HG03066 (cell line): ENCODE measurements around the gene MAML2.

Experiments used
- ATAC-seq: cut with Tn5 transposase; IDR thresholded peaks from one replicate; pipeline ENCODE4 v1.9.1; 2021; ENCODE audit warnings: low read depth; ENCODE audit not compliant: unreplicated experiment

The MAML2 gene

DNA sequence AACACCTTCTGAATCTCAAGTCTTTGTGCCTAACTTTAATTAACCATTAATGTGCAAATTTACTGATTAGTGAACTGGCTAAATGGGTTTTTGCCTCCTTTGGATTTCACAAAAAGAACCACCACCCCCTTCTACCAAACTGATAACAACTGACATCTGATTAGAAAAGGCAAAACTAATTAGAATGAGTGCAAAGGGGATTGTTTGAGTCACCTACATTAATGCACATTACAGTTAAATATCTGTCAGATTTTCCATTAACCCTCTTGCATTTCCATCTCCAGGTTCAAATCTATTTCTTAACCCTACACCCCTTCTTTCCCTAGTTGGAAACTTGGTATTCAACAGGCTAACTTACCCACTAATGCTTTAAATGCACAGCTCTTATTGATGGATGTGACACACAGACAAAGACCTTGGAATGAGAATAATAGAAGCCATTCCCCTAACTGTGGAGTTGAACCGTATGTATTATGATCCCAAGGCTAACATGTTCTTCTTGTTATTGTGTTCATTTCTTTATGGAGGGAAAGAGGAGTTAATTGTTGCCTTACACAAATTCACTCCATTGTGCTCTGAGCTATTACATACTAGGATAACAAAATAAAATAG lies 257.6 kb downstream of the MAML2 start:
- no peak for ATAC-seq

DNA sequence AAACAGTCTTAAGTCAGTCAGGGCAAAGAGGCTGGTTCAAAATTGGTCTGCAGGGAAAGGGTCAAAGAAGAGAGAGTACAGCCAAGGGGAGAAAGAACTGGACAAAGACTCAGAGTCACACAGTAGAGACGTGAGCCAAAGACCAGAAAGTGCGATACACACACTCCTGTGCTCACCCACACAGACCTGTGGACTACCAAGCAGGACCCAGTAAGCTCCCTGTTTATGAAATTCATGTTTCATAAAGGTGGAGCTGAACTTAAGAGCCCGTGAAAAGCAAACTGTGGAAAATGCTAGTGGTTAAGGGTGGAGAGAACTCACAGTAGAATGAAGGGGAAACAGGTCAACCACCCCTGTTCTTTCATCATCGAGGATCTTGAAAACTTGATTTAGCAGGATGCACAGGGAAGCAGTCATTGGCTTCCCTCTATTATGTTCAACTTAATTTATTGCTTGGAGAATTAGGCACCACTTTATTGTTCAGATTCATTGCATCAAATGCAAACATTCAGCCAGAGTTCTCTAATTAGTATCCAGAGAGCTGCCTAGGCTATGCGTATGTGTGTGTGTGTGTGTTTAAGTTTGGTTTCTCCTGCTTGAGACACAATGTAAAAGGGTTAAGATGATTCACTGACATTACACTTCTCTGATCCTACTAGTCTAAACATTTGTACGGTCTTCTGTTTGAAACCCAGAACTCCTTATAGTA lies 258.2 kb downstream of the MAML2 start:
- ATAC-seq, result no peak

DNA sequence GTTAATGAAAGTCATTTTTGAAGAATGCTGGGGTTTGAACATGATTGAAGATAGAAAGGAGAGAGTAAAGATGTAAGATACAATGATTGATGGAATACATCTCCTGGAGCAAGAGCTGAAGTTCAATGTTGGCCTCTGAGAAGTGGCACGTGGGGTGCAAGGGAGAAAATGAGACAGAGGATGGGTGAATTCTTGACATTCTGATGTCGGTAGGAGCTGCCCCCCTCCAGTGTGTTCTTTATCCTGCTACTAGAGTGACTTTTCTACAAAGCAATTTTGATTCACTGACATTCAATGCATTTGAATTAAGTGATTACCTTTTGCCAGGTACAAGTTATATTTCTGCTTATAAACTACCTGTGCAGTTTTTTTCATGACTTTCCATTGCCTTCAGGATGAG lies 260.1 kb downstream of the MAML2 start:
- ATAC-seq, result no peak

DNA sequence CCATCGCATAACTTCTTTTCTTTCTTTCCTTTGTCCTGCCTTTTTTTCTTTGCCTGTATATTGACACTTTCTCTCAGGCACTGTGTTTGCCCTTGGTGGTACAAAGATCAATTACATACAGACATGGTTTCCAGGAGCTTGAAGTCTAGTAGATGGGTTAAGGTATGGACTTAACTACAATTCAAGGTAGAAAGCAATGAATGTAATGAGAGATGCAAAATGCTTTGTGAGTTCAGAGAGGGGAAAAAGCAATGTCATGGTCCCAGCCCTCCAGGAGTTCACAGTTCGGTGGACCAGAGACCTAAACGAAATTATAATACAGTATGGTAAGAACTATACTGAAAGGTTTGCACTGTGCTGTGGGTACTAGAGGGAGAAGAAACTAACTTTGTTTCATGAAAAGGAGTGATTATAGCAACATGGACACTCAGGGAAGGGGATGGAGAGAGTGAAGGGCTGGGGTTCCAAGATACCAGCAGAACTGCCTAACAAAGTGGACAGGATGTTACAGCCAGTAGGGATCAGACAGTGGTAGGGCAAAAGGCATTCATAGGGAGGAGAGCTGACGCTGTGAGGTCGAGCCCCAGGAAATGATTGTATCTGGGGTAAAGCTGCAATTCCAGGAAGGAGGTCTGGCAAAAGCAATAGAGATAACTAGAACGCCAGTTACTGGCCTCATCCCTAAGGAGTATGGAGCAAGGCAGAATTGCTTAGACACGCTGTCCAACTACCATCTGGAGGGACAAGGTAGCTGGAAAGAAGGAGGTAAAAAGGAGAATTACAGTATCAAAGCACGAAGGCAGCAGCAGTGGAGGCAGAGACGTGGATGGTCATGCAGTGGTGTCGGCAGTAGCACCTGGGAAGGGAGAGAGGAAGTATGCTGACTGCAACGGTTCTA lies 260.7 kb downstream of the MAML2 start:
- ATAC-seq, result no peak

DNA sequence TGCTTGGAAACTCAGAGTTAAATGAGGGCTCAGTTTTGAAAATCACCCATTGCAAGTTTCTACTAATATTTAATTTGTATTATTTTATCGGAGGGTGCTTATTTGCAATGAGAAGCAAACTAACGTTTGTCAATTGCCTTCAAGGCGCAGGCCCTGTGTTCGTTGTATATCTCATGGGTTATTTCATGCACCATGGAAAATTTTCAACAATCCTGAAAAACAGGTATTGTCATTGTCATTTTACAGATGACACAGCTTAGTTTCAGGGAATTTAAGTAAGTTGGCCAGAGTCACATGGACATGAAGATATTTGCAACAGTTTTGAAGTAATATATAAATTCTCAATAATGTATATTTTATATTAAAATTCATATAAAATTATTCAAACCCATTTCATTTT lies 261.4 kb downstream of the MAML2 start:
- no peak for ATAC-seq

DNA sequence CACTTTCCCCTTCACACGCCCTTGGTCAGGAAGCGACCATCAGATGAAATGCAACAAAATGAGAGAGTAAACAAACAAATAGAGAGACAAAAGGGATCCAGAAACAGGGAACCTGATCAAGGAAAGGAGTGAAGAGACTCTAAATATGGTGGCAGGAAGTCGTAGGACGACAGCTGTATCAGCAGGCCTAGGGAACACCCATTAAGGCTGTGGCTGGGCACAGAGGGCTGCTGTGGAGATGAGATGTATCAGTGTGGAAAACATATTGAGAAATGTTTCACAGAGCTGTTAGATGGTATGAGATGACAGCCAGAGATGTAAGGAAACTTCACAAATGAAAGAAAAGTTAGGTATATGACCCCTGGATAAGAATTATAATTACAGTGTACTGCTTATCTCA lies 263.3 kb downstream of the MAML2 start:
- no peak for ATAC-seq

DNA sequence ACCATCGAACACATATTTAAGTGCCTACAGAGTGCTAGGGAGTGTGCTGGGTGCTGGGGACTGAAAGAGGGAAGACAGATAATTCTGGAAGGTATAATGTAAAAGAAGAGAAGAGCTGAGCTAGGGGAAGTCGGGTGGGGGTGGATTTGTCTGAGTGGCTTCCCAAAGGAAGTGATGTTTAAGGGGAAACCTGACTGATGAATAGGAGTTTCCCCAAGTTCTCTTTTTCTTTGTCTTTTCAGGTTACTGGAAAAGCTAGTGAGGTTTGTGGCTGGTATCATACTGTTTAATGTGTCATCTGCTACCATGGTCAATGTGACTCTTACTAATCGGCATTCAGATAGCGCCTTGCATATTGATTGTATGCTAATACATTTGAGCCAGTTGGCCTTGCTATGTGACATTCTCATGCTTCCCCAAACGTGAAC lies 267.4 kb downstream of the MAML2 start:
- peak; percentile 75 for ATAC-seq

DNA sequence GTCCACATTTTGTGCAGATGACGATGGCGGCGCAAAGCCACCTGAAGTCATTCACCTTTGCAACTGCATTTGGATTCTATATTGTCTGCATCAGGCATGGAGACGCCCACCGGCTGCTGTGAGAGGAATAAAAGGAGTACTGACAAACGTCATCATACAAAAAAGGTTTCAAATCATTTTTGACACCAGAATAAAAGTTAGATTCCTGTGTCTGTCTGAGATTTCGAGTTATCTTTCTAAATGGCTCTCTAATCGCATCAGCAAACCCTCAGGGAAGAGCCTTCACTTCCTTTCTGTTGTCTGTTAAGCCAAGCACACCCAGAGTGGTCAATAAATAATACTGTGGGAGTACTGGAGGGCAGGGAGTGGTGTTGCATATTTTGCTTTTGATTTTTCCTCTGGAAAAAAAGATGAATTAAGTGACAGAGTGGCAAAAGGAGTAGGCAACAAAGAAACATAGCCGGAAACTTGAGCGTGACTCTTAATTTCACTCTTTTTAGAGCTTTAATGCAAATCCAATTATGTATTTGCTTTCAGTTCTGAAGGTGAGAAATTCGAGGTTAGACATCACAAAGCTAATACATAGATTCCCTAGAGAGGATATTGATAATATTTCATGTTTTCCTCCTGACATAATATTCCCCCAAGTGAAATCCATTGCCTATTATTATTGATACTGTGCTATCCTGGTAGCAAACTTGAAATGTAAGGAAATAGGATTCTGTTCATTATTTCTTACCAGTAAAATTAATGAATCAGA lies 268.3 kb downstream of the MAML2 start:
- ATAC-seq, result peak; percentile 39

DNA sequence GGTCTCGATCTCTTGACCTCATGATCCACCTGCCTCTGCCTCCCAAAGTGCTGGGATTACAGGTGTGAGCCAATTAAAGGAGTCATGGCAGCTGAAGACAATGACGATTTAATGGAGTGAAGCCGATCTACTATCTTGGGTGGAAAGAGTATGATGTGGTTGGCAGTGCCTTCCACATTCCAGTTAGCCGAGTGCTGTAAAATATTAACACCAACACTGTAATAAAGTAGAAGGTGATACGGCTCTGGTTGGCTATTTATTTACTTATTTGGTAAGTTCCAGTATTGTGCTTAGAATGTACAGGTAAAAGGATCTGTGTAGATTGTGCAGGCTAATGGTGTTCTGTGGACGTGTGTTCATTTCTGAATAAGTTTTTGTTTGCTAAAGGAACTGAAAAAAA lies 269.5 kb downstream of the MAML2 start:
- no peak for ATAC-seq

DNA sequence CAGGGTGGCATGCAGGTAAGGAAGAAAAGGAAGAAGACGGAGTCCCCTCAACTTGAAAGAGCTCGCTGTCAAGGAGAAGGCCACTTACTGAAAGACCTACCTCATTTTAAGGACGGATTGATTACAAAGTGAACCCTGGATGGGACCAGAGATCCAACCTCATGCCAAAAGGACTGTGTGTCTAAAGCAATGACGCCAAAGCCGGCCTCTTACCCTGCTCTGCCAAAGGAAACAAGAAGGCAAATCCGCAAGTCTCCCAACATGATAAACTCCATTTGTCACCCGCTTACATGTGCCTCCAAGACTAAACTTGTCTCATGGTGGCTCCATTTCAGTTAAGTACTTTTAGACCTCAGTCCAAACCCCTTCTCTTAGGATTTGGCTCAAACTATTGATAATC lies 270.4 kb downstream of the MAML2 start:
- ATAC-seq, result no peak

DNA sequence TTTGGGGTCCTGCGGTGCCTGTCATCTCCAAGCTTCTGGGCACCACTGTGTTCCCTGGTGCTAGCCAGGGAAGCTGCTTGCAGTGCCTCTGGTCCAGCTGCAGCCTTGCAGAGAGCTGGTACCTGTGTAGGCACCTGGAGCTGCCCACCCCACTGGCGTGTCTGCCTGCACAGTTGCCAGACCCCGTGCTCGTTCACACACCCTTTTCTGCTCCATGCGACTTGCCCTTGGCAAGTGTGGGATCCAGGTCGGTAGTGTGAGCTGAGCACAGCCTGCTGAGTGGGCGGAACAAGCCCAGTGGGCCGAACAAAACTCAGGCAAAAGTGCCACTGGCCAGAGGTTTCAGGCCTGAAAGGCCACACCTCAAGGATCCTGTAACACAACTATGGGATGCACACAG lies 272.5 kb downstream of the MAML2 start:
- no peak for ATAC-seq

DNA sequence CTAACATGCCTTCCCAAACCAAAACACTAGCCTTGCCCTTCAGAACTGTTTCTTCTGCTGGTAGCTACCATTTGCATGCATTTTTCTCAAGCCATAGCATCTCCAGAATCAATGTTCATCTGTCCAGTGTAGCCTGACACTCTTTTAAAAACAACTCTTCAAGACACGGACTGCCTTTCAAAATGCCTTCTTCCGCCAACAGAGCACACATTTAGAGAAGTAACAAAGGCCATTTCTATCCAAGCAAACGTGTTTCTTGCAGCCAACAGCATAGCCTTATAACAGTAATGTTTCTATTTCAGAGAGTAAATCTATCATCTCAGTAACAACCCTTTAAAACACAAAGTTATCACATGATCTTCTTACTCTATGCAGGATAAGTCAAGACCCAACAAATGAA lies 275.8 kb downstream of the MAML2 start:
- ATAC-seq, result no peak

DNA sequence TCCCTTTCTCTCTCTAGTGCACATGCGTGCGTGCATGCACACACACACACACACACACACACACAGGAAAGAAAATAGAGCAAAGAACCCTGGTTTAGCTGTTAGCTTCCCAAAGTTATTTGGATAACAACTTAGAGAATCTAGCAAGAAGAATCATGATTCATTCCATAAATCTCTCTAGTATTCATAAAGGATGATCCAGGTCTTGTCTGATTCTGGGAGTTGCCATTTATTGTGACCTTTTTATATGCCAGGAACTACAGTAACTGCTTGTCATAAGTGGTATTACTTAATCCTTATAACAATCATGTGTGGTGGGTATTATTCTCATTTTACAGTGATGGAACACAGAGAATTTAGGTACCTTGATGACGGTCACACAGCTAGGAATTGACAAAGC lies 277.6 kb downstream of the MAML2 start:
- ATAC-seq, result no peak

DNA sequence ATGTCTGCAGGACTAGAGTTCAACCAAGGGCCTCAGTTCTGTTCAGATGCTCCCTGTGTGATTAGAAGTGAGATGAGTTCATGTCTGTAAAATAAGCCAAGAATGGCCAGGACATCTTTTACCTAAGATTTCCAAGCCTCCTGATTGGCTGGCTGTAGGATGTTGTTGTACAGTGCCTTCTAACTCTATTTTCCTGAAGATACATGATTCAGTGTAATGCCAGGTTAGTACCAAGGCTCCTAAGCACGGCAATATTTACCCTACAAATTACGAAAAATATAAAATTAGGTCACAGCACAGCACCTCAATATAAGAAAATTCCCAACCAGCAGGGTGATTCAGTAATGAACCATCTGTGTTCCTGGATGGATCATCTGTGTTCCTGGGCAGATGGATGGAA lies 279.1 kb downstream of the MAML2 start:
- ATAC-seq, result no peak

DNA sequence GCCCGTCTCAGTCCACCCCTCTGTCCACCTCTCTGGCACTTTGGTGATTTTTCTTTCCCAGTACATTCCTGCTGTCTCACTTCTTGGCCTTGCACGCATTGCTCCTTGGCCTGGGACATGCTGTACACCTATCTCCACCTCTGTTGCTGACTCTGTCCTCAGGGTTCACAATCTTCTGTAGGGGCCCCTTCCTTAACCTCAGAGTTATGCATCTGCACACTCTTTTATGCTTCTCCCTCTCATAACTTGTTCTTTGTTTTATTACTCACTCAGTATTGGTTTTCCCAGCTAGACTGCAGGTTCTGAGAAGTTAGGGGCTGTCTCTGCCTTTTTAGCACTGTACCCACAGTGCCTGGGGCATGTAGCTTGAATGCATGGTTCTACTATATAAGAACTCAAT lies 279.9 kb downstream of the MAML2 start:
- ATAC-seq, result no peak

DNA sequence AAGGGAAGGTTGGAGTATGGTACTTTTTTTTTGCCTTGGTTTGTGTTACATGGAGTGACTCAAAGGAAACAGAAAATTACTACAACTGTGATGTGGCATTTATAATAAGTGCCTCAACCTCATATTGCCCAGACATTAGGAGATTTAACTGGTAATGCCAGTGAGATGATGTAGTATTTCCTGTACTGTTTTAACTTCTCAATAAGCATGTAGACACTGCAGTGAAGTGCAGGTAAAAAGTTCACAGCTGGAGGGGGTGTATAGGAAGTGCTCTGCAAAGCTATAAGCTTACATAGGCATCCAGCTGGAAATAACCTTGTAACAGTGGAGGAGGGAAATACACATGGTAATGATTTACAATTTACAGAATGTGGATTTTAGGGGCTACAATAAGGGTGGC lies 280.9 kb downstream of the MAML2 start:
- no peak for ATAC-seq

DNA sequence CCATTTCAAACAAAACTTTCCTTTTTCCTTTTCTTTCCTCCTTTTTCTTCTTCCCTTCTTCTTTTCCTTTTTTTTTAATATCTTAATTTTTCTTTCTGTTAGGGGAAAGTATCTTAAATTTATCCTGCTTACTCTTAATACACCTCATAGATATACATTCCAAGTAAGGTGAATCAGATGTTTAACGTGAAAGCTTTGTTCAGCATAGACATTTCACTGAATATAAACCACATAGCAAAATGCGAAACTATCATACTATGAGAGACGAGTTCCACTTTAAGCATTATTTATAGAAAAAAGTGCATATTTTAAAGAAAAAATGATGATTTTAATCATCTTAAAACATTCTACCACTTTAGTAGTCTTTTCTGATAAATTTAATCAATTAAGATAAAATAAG lies 281.3 kb downstream of the MAML2 start:
- ATAC-seq, result no peak

DNA sequence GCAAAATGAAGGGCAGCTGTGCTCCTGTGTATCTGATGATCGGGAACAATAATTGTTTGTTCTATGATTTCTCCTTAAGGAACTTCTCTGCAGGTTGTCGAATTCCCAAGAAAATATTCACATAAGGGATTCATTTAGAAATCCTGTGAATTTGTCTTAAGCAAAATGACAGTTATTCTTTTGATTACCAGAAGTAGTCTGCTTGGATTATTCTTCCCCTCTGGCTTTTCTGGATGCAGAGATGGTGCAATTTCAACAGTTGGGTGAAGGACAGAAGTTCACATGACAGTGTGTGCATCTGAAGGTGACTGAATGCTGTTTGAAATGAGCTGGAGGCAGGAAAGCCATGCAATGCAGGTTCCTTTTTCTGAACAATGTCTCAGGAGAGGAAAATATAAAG lies 281.9 kb downstream of the MAML2 start:
- no peak for ATAC-seq

DNA sequence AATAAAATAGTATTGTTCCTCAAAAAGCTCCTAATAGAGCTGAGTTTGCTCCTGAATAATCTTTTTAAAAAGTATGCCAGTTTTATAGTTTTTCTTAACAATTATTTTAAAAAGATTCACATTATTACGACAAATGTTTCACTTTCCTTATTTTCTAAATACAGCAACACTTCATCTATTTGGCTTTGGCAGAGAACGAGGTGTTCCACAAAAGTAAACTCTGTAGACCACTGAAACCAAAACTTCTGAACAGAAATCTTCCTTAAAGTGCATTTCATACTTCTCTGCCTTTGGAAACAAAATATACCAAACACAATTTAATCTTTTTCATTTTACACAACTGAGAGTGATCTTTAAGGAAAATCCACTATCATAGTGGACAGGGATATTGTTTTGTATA lies 285.5 kb downstream of the MAML2 start:
- no peak for ATAC-seq

DNA sequence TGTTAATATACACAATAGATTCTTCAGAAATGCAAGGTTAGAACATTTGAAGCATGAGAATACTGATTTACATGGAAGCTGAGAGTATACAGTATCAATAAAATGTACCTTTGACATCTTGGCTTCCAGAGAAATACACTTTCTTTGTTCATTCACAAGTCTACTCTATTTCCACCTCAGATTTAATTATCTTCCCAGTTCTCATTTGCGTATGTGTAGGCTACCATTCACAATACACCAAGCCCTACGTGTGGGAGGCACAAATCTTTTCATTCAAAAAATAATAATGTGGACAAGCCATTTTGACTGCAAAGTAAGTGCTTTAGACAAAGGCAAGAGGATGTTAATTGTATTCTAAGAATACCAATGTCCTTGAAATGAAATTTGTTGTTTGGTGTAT lies 286.4 kb downstream of the MAML2 start:
- no peak for ATAC-seq
